Caco-2 (cell line): ENCODE data around the gene RALGAPA1. TPM values are rescaled to one million over a fixed set of nuclear protein-coding genes. Genes with fewer than 3 reads are reported as not detected.

Source experiments
- BruUV-seq: library from RNA; stranded (reverse); fragments of 400-500 nt; replicated peaks from 2 replicates; lab custom pipeline; 2021; lab: Mats Ljungman, UMichigan
- CTCF ChIA-PET: fragments of 300-600 bp; sonication (Branson Sonifier 250); formaldehyde crosslinking; loops from one replicate; lab custom pipeline; 2022; ENCODE audit warnings: antibody characterized with exemption; lab: Charles Lee
- POLR2A ChIA-PET: fragments of 300-600 bp; sonication (Branson Sonifier 250); formaldehyde crosslinking; loops from one replicate; lab custom pipeline; 2022; ENCODE audit warnings: antibody characterized with exemption; lab: Charles Lee
- DNase-seq, 2 experiments: peaks; one replicate each; pipeline versions ENCODE4 v3.0.0 to v3.0.0-alpha.2; 2020 to 2022
- H3K27me3 ChIP-seq: replicated peaks from 2 replicates; pipeline ENCODE4 v1.6.0; 2011; ENCODE audit warnings: low read length; ENCODE audit not compliant: control insufficient read depth, insufficient read depth
- H3K36me3 ChIP-seq: 2 replicates; pipeline ENCODE4 v1.5.1; 2011; ENCODE audit warnings: low read length; ENCODE audit not compliant: control insufficient read depth, insufficient read depth
- H3K4me1 ChIP-seq: fragments of 250-450 bp; sonication (Bioruptor Pico); 2 replicates; pipeline ENCODE4 v1.5.1; 2020; ENCODE audit warnings: mild to moderate bottlenecking
- H3K4me3 ChIP-seq: 2 replicates; pipeline ENCODE4 v1.5.1; 2011; ENCODE audit warnings: low read depth, mild to moderate bottlenecking, control low read depth, low read length
- H3K9me3 ChIP-seq: fragments of 250-450 bp; sonication (Bioruptor Pico); 2 replicates; pipeline ENCODE4 v1.5.1; 2020; ENCODE audit warnings: mild to moderate bottlenecking, moderate library complexity
- H3K27ac Mint-ChIP-seq: one replicate; pipeline ENCODE4 v1.8.0; 2022; ENCODE audit warnings: mixed read lengths; ENCODE audit not compliant: unreplicated experiment
- H3K27me3 Mint-ChIP-seq: one replicate; pipeline ENCODE4 v1.8.0; 2022; ENCODE audit warnings: mixed read lengths; ENCODE audit not compliant: insufficient read depth, unreplicated experiment
- H3K36me3 Mint-ChIP-seq: one replicate; pipeline ENCODE4 v1.8.0; 2022; ENCODE audit warnings: mild to moderate bottlenecking, mixed read lengths; ENCODE audit not compliant: insufficient read depth, unreplicated experiment
- H3K4me1 Mint-ChIP-seq: one replicate; pipeline ENCODE4 v1.8.0; 2022; ENCODE audit warnings: low read depth, mixed read lengths; ENCODE audit not compliant: unreplicated experiment
- H3K4me3 Mint-ChIP-seq: one replicate; pipeline ENCODE4 v1.8.0; 2022; ENCODE audit warnings: mild to moderate bottlenecking, moderate library complexity, mixed read lengths; ENCODE audit not compliant: unreplicated experiment
- H3K9me3 Mint-ChIP-seq: one replicate; pipeline ENCODE4 v1.8.0; 2022; ENCODE audit warnings: mixed read lengths; ENCODE audit not compliant: unreplicated experiment
- CTCF ChIP-seq, 2 experiments: fragments of 200-600 bp in 1 of 2; IDR thresholded peaks; 1 replicate in 1 of 2; 2 replicates in 1 of 2; pipeline versions ENCODE4 v1.5.1 to v1.8.0; 2011 to 2022; ENCODE audit warnings: antibody characterized with exemption in 1 of 2, control low read depth in 1 of 2, inconsistent platforms in 1 of 2, low read depth in 1 of 2, low read length in 1 of 2, mild to moderate bottlenecking in 1 of 2, moderate library complexity in 1 of 2; ENCODE audit not compliant: insufficient read depth in 1 of 2, severe bottlenecking in 1 of 2, unreplicated experiment in 1 of 2
- intact Hi-C: fragments of 100-400 bp; cut with micrococcal nuclease; formaldehyde crosslinking; loops from one replicate; pipeline ENCODE4 v1.10.0; 2022; ENCODE audit not compliant: unreplicated experiment
- total RNA-seq: library from RNA; stranded (reverse); gene quantifications from 2 replicates; pipeline ENCODE4 v1.2.3, GENCODE V29; 2022

Gene RALGAPA1
- total RNA-seq, 1 experiment from 2014 or later: 28.9 TPM

- POLR2A ChIA-PET: no interaction called here
- Histone ChIP-seq H3K4me1 (no peaks in the 10 kb centered on the region), H3K9me3 (no peaks in the 10 kb centered on the region), H3K27me3 (no peaks in the 10 kb centered on the region), H3K36me3 (no peaks in the 10 kb centered on the region; the same call in 1 of the 2 replicates), H3K4me3 (no peak overlapping the region)
- no peak overlapping the region for H3K27ac Mint-ChIP-seq
- no peaks in the 10 kb centered on the region for H3K4me1 Mint-ChIP-seq
- no peaks in the 10 kb centered on the region for H3K9me3 Mint-ChIP-seq
- BruUV-seq: no TSS peak
- no peak for TF ChIP-seq CTCF (IDR thresholded peaks at IDR 0.05; ENCODE audit: insufficient read depth in 1 of 2, low read depth in 1 of 2, low read length in 1 of 2, severe bottlenecking in 1 of 2, unreplicated experiment in 1 of 2)
- DNase-seq: no peak
- CTCF ChIA-PET: no interaction called here
- peaks cover 5% of the 10 kb centered on the region for H3K36me3 Mint-ChIP-seq
- H3K4me3 Mint-ChIP-seq: no peak overlapping the region
- H3K27me3 Mint-ChIP-seq: no peaks in the 10 kb centered on the region
- intact Hi-C loops: no loop called here
Measured at GRCh38 chr14:35682802-35683201, 126.3 kb downstream of the RALGAPA1 start.

- ChIA-PET POLR2A (no interaction called here), CTCF (interaction anchor here (0.6 kb wide), 1 partner anchor 238 kb away, joined by 3 read pairs; no protein-coding TSS in a partner anchor)
- no TSS peak for BruUV-seq
- intact Hi-C loops: no loop called here
- no peaks in the 10 kb centered on the region for H3K4me1 Mint-ChIP-seq
- no peak for TF ChIP-seq CTCF (IDR thresholded peaks at IDR 0.05; ENCODE audit: insufficient read depth in 1 of 2, low read depth in 1 of 2, low read length in 1 of 2, severe bottlenecking in 1 of 2, unreplicated experiment in 1 of 2)
- no peaks in the 10 kb centered on the region for H3K4me1 ChIP-seq
- no peaks in the 10 kb centered on the region for H3K9me3 Mint-ChIP-seq
- H3K27ac Mint-ChIP-seq: no peak overlapping the region
- no peak overlapping the region for H3K4me3 ChIP-seq
- no peaks in the 10 kb centered on the region; the same call in 1 of the 2 replicates for H3K36me3 ChIP-seq
- no peaks in the 10 kb centered on the region for H3K36me3 Mint-ChIP-seq
- no peaks in the 10 kb centered on the region for H3K9me3 ChIP-seq
- DNase-seq: no peak
- no peaks in the 10 kb centered on the region for H3K27me3 ChIP-seq
- no peaks in the 10 kb centered on the region for H3K27me3 Mint-ChIP-seq
- no peak overlapping the region for H3K4me3 Mint-ChIP-seq
Measured at GRCh38 chr14:35678403-35679028, 130.6 kb downstream of the RALGAPA1 start.

- intact Hi-C loops: no loop called here
- Histone ChIP-seq H3K9me3 (no peaks in the 10 kb centered on the region), H3K27me3 (no peaks in the 10 kb centered on the region), H3K36me3 (no peaks in the 10 kb centered on the region), H3K4me1 (peaks cover 13% of the 10 kb centered on the region), H3K4me3 (no peak overlapping the region)
- BruUV-seq: no TSS peak
- DNase-seq: peak; percentile 41 to 59
- no peaks in the 10 kb centered on the region for H3K27me3 Mint-ChIP-seq
- no peaks in the 10 kb centered on the region for H3K36me3 Mint-ChIP-seq
- H3K27ac Mint-ChIP-seq: no peak overlapping the region
- no peak overlapping the region for H3K4me3 Mint-ChIP-seq
- peaks cover 23% of the 10 kb centered on the region for H3K4me1 Mint-ChIP-seq
- H3K9me3 Mint-ChIP-seq: no peaks in the 10 kb centered on the region
- POLR2A ChIA-PET: interaction anchor here (0.5 to 0.6 kb wide), 2 partner anchors 379 to 1610 kb away, joined by 4 to 6 read pairs; no protein-coding TSS in a partner anchor
- TF ChIP-seq CTCF (IDR thresholded peaks at IDR 0.05; ENCODE audit: insufficient read depth in 1 of 2, low read depth in 1 of 2, low read length in 1 of 2, severe bottlenecking in 1 of 2, unreplicated experiment in 1 of 2): no peak
- CTCF ChIA-PET: interaction anchor here (0.7 kb wide), 1 partner anchor 17 kb away, joined by 3 read pairs; no protein-coding TSS in a partner anchor
Measured at GRCh38 chr14:35669782-35670181, 139.3 kb downstream of the RALGAPA1 start.
